Ecto neural progenitor cell (in vitro differentiated cells): ENCODE data around the gene DNAJC10.
"Not testable (repeated sequence)": the region's sequence is repeated elsewhere in the genome, so short reads cannot be mapped to it uniquely, and the experiment has no call there.

ENCODE experiments used
- DNase-seq: peaks from one replicate; pipeline ENCODE4 v3.0.0-alpha.2; 2018; ENCODE audit warnings: low spot score

The DNAJC10 gene

DNA sequence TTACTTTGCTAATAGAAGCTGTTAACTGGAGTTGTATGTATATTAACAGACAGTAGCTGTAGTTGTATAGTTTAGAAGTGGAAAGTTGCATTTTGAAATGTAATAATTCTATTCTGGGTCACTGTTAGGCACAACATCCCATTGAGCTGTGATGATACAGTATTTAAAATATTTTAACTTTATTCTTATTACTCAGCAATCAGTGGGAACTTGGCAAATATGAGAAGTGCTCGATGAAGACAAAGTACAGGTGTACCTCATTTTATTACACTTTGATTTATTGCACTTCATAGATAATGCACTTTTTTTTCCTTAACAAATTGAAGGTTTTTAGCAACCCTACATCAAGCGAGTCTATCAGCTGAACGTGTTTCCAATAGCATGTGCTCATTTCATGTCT lies 8.6 kb downstream of the DNAJC10 start:
- no peak for DNase-seq

DNA sequence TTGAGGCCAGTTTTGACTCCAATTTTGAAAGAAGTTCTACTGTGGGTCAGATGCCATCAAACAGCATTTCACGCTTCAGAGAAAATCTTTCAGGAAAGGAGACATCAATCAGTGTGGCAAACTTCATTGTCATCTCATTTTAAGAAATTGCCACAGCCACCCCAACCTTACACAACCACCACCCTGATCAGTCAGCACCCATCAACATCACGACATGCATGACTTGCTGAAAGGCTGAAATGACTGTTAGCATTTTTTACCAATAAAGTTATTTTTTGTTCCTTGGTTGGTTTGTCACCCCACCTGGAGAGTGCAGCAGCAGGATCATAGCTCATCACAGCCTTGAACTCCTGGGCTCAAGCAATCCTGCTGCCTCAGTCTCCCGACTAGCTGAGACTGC lies 10.4 kb downstream of the DNAJC10 start:
- no peak for DNase-seq

DNA sequence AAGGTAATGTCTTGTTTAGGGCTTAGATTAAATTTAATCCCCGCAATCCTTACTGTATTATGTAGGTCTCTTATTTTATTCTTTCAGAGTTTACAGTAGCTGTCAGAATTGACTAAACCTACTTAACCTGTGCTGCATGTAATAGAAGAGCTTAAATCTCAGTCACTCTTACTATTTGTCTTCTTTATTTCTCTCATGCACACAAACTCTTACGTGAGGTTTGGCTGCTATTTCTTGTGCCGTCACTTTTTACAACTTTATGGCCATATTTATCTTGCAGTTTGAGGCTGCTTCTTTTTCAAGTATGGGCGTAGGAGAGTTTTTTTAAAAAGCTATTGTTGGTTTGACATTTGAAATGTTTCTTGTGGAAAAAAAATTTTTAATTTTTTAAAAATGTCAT lies 12.0 kb downstream of the DNAJC10 start:
- DNase-seq, result no peak

DNA sequence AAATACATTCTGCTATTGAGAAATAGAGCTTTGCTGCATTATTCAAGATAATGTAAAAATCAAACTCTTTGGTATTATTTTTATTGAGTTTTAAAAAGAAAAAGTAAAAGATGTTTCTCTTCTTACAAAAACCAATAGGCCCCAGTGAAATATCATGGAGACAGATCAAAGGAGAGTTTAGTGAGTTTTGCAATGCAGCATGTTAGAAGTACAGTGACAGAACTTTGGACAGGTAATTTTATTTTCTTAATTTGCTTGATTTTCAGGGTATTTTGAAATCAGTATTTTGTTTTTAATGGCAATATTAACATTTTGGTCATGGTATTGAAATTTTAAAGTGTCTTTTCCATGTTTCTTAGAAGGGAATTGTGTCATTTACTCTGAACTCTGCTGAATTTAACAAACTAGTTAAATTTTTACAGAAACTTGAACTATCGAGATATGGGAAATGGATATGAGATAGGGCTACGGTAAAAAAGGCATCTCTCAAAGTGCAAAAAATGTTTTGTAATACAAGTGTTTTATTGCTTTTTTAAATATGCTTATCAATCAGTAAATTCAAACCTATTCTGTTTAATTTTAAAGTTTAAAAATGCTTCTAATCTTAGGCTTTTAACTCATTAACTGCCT lies 13.8 kb downstream of the DNAJC10 start:
- no peak for DNase-seq

DNA sequence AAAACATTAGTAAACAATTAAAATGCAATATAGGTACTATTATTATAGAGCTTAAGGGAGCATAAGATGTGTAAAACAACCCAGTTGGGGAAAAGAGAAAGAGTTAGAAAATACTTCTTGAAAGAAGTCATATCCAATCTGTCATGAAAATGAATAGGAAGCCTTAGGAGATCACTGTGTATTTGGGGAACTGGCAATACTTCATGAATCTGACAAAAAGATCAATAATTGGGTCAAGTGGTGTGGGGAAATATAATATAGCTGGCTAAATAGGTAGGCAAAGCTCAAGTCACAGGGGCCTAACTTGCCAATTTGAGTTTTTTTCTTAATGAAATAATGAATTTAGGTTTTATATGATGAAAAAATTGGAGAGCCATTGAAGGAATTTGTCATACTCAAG lies 14.4 kb downstream of the DNAJC10 start:
- no peak for DNase-seq

DNA sequence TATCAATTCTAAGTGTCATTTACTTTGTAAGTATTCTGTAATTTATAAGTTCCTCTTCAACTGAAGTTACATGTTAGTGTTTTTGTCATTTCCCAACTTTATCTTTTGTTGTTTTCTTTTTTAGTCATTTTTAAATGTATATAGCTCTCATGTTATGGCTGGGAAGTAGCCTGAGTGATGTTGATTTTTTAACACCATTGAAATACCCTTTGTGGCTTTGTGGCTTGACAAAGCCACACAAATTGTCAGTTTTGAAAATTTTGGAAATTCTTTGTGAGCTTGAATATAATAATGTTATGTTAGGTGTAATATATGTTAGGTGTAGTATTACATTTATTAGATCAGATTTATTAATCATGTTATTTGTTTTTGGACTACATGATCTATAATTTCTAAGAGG lies 16.7 kb downstream of the DNAJC10 start:
- DNase-seq, result no peak

DNA sequence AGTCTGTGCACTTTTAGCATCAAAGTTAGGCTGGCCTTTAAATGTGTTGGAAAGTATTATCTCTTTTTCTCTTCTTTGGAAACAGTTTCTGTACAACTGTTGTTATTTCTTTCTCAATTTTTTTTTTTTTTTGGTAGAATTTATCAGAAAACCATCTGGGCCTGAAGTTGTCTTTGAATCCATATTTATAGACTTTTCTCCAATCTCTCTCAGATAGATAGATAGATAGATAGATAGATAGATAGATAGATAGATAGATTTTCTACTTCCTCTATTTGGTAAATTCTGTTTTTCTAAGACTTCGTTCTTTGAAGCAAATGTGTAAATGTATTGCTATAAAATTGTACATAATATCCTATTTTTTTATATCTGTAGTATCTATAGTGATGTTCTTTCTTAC lies 17.5 kb downstream of the DNAJC10 start:
- no peak for DNase-seq

DNA sequence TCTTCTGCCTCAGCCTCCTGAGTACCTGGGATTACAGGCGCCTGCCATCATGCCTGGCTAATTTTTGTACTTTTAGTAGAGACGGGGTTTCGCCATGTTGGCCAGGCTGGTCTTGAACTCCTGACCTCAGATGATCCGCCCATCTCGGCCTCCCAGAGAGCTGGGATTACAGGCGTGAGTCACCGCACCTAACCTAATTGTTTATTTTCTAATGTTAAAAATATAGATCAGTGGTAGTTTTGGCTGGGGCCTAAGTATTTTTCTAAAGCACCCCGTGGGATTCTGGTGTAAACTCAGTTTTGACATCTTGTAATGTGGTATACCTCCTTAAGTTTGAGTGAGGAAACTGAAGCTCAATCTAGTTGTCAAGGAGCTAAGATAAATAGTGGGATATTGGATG lies 20.8 kb downstream of the DNAJC10 start:
- DNase-seq, result not testable (repeated sequence)

DNA sequence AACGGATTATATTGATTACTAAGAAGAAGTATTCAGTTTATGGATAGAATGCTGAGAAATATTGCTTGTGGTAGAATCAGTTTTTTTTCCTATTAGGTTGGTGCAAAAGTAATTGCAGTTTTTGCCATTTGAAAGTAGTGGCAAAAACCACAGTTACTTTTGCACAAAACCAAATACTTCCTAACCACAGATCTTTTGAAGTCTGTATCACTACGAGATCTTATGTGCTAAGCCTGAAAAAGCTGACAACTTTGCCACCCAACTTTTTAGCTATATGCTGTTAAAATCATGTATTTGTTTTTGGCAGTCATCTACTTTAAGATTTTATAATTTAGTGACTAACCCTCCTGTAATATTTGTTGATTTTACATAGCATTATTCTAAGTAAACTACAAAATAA lies 24.6 kb downstream of the DNAJC10 start:
- DNase-seq, result no peak

DNA sequence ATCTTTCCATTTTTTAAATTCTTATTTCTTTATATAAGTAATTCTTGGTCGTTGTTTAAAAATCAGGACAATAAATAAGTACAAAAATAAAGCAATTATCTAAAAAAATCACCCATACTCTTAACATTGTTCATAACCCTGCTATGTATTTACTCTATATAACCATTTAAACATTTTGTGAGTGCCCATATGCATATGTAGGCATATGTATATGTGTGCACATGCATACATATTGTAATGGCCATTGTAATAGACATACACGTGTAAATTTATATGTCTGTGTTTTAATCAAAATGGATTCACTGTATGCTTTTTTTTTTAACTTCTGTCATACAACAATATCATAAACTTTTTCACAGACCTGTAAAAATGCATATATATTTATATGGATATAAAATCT lies 25.6 kb downstream of the DNAJC10 start:
- no peak for DNase-seq

DNA sequence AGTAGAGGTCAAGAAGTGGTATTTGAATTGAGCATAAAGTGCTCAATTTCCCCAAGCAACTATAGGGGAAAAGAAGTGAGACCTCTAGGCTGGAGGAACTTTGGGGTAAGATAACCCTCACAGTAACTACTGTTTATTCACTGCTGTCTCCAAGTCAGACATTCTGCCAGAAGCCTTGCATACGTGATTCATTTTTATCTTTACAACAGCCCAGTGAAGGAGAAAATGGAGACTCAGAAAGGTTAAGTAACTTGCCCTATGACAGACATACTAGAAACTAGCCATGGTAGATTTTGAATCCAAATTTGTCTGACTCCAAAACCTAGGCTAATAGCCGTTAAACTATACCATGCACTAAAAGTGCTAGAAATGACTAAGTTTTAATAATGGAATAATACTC lies 28.4 kb downstream of the DNAJC10 start:
- DNase-seq, result no peak

DNA sequence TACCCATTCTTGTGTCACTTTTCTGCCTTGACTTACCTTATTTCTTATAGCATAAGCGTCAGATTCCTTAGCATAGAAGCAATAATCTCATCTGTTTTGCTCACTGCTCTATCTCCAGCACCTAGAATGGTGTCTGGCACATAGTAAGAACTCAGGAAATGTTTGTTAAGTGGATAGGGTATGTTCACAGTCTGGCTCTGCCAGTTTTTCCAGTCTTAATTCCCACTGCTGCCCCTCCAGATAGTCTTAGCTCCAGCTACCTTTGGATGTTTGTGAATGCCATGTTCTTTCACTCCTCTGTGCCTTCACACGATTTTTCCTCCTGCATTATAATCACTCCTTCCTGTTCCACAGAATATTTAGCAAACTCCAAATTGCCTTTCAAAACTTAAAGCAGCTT lies 29.0 kb downstream of the DNAJC10 start:
- DNase-seq, result no peak

DNA sequence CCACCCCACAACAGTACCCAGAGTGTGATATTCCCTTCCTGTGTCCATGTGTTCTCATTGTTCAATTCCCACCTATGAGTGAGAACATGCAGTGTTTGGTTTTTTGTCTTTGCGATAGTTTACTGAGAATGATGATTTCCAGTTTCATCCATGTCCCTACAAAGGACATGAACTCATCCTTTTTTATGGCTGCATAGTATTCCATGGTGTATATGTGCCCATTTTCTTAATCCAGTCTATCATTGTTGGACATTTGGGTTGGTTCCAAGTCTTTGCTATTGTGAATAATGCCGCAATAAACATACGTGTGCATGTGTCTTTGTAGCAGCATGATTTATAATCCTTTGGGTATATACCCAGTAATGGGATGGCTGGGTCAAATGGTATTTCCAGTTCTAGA lies 29.8 kb downstream of the DNAJC10 start:
- DNase-seq, result not testable (repeated sequence)

DNA sequence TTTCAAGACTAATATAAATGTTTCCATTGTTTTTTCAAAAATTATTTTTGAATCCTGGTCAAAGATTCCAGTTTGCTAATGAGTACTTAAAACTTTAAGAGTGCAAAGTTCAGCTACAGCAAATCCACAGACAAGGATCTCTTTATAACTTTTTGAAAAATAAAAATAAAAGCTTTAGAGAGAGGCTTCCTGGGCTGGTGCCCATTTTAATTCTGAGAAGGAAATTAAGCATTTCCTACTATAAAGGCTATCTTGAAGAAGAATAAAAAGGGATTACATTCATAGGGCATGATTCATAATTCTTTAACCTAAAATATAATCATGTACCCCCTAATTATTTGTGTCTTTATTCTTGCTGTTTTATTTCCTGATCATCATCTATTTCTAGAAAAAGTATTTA lies 38.2 kb downstream of the DNAJC10 start:
- DNase-seq, result no peak

DNA sequence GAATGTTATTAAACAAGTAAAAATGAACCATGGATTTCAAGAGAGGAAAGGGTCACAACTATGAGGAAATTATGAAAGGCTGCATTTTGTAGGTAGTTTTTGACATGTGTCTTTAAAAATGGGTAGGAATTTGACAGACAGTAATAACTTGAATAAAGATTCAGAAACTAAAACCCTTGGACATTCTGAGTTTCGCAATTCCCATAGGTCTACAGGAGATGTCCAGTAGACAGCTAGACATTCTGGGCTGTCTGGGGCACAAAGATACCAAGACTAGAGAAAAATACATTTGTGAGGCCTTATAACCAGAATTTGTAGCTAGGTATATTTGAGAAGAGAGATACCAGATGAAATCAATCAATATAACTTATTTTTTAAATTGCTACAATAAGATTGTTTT lies 42.3 kb downstream of the DNAJC10 start:
- DNase-seq, result no peak

DNA sequence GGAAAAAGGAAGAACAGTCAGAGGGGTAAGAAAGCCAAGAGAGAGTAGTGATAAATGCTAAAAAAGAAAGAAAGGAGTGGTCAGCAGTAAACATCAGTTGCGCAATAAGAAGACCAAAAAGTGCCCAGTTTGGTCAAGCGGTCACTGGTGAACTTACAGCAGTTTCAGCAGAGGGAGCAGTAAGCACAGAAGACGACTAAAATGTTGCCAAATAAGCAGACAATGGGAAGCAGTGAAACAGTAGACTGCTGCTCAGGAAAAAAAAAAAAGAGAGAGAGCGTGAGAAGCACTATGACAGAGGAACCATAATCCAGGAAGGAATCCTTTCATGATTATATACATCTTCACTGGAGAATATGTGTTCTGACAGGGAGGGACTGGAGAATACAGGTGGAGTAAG lies 45.8 kb downstream of the DNAJC10 start:
- no peak for DNase-seq

DNA sequence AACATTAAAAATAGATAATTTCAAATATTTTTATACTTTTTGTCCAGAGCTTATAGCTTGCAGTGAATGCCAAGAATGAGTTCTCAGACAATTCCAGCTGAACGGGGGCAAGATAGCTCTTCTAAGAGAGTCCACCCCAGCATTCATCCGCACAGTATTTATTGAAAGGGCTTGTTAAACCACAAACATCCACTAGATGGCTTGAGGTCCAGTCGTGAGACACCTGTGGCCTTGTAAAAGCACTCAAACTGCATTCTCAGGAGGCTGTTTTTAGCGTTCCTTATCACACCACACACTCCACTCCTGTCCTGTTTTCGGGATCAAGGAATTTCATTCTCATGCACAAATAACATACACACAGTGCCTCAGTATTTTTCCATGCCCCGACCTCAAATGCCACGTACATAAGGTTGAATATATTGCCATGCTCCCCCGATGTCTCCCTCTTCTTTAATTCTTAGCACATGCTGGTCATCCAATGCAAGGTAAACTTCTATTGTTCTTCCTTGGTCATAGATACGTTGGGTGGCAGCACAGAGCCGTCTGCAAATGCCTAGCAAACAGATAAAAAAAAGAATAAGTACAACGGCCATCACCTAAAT lies 47.4 kb downstream of the DNAJC10 start:
- DNase-seq, result no peak

DNA sequence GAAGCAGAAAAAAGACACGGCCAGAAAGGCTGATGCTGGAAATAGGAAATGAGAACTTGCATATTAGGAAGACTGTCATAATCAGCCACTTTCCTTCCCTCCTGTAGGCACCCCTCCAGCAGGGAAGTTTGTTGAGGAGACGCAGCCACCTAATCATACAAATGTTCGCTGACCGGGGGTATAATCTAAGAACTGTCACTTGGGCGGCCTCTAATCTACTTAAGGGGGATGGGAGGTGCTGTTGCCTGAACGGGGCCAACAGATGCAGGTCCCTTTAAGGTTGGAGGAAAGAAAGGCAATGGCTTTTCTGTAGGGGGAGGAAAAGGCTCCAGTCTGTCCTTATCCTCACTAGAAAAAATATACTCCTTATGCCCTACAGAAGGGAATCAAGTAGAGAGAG lies 50.6 kb downstream of the DNAJC10 start:
- DNase-seq, result no peak

DNA sequence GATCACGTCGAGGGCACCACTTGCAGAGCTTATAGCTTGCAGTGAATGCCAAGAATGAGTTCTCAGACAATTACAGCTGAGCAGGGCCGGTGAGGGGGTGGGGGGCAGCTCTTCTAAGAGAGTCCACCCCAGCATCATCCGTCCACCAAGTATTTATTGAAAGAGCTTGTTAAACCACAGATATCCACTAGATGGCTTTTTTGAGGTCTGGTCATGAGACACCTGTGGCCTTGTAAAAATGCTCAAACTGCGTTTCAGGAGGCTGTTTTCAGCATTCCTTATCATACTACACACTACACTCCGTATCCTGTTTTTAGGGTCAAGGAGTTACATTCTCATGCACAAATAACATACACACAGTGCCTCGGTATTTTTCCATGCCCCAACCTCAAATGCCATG lies 51.5 kb downstream of the DNAJC10 start:
- no peak for DNase-seq

DNA sequence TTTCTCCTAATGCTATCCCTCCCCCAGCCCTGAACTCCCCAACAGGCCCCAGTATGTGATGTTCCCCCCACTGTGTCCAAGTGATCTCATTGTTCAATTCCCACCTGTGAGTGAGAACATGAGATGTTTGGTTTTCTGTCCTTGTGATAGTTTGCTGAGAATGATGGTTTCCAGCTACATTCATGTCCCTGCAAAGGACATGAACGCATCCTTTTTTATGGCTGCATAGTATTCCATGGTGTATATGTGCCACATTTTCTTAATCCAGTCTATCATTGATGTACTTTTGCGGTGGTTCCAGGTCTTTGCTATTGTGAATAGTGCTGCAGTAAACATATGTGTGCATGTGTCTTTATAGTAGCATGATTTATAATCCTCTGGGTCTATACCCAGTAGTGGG lies 52.9 kb downstream of the DNAJC10 start:
- not testable (repeated sequence) for DNase-seq

DNA sequence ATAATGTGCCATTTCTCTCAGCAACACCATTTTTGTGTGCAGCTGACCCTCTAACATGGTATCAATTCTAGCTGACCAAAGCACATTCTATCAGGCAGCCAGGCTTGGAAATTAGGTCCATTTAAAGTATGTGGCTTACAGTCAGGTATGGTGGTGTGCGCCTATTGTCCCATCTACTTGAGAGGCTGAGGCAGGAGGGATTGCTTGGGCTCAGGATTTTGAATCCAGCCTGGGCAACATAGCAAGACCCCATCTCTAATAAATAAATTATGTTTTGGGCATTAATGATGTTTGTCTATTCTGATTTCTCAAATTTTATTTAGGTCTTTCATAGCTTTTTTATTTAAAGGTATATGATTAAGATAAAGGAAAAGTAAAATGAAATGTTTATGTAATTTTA lies 63.3 kb downstream of the DNAJC10 start:
- no peak for DNase-seq

DNA sequence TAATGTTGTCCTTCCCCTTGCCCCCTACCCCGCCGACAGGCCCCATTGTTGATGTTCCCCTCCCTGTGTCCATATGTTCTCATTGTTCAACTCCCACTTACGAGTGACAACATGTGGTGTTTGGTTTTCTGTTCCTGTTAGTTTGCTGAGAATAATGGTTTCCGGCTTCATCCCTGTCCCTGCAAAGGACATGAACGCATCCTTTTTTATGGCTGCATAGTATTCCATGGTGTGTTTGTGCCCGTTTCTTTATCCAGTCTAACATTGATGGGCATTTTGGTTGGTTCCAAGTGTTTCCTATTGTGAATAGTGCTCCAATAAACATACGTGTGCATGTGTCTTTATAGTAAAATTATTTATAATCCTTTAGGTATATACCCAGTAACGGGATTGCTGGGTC lies 65.0 kb downstream of the DNAJC10 start:
- DNase-seq, result not testable (repeated sequence)

DNA sequence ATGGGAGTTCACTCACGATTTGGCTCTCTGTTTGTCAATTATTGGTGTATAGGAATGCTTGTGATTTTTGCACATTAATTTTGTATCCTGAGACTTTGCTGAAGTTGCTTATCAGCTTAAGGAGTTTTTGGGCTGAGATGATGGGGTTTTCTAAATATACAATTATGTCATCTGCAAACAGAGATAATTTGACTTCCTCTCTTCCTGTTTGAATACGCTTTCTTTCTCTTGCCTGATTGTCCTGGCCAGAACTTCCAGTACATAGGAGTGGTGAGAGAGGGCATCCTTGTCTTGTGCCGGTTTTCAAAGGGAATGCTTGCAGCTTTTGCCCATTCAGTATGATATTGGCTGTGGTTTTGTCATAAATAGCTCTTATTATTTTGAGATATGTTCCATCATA lies 66.6 kb downstream of the DNAJC10 start:
- not testable (repeated sequence) for DNase-seq

DNA sequence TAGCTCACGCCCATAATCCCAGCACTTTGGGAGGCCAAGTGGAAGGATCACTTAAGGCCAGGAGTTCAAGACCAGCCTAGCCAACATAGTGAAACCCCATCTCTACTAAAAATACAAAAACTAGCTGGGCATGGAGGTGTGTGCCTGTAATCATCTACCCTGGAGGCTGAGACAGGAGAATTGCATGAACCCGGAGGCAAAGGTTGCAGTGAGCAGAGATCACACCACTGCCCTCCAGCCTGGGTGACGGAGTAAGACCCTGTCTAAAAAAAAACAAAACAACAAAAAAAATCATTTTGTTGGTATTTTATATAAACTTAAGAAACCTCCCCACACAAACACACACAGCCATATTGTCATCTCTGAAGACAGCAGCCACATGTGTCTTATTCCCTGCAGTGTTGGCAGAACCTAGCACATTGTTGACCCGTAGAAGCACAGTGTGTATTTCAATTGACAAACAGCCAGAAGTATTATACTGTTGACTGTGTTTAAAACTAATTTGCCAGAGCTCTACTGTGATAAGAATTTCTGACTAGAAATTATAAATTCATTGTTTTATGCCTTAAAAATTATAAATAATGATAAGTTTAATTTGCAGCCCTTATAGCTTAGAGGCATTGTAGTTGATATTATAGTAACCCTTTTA lies 68.1 kb downstream of the DNAJC10 start:
- DNase-seq, result no peak
